SH-SY5Y (cell line): ENCODE results near the gene RPL36.

Experiments
- GATA2 ChIP-seq: IDR thresholded peaks from 2 replicates; pipeline ENCODE4 v1.6.1; 2011; ENCODE audit warnings: mild to moderate bottlenecking, low read depth, low read length
- GATA3 ChIP-seq: IDR thresholded peaks from 2 replicates; pipeline ENCODE4 v1.6.1; 2011; ENCODE audit warnings: low read depth, mild to moderate bottlenecking, low read length, moderate library complexity

The RPL36 gene

DNA sequence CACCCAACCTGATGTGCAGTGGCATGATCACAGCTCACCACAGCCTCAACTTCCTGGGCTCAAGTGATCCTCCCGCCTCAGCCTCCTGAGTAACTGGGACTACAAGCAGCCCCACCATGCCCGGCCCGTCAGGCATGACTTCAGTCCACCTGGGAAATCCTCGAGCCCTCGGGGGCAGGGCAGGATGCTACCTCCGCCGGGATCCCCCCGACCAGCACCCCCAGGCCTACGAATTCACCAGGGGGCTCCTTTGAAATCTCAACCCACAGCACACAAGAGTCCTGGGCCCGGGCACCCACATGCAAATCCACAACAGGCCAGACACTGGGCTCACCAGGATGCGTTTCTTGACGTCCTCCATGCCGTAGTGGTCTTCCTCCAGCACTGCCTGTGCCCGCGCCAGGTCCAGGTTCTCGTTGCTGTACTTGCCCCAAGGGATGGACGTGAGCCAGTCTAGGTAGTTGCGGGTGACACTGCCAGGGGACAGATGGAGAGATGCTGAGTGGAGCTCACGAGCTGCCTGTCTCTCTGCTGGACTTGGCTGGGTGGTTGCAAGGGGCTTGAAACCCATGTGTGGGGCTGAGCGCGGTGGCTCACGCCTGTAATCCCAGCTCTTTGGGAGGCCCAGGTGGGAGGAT is 10.5 kb downstream of the RPL36 start:
- no peak for TF ChIP-seq GATA2
- no peak for TF ChIP-seq GATA3

GRCh38 chr19:5703819-5704818 is 14.0 kb downstream of the RPL36 start:
- TF ChIP-seq GATA2 (no peak), GATA3 (no peak)

DNA sequence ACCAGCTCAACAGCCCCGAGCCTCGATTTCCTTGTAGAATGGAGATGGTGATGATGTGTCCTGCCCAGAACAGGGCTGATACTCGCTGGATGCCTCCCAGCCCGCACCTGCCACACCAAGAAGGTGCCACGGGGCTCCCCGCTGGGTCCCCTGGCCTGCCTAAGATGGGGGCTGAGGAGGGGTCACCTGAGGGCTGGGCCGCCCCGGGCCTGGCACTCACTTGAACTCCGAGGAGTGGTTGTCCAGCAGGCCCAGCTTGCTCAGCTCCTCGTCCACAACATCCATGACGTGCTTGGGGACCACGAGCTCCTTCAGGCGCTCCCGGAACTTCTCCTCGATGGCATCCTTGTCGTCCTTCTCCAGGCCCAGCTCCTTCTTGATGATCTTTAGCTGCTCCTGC is 15.5 kb downstream of the RPL36 start:
- TF ChIP-seq GATA2 (no peak), GATA3 (no peak)

- TF ChIP-seq GATA2 (no peak), GATA3 (no peak)
Observed at GRCh38 chr19:5706876-5707573, 16.9 kb downstream of the RPL36 start.

- no peak for TF ChIP-seq GATA2
- no peak for TF ChIP-seq GATA3
Observed at GRCh38 chr19:5707576-5708575, 17.8 kb downstream of the RPL36 start.

GRCh38 chr19:5711025-5711424 is 20.9 kb downstream of the RPL36 start:
- TF ChIP-seq GATA3 (no peak), GATA2 (no peak)

GRCh38 chr19:5711713-5712161 is 21.6 kb downstream of the RPL36 start:
- TF ChIP-seq GATA2 (no peak), GATA3 (no peak)

DNA sequence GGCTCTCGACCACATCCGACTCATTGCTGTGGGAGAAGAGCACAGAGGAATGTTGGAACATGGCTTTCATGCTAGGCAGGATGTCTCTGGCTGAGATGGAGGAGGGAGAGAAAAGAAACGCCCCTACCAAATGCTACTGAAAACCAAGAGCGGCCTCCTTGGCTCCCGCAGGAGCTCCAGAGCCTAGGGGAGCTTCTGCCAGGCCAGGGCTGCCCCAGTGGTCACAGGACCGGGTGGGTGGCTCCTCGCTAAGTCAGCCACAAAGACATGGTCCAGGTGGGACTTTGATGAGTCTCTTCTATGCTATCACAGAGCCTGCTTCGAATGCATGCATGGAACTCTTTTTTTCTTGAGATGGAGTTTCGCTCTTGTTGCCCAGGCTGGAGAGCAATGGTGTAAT is 23.1 kb downstream of the RPL36 start:
- TF ChIP-seq GATA2, result no peak
- TF ChIP-seq GATA3, result no peak

DNA sequence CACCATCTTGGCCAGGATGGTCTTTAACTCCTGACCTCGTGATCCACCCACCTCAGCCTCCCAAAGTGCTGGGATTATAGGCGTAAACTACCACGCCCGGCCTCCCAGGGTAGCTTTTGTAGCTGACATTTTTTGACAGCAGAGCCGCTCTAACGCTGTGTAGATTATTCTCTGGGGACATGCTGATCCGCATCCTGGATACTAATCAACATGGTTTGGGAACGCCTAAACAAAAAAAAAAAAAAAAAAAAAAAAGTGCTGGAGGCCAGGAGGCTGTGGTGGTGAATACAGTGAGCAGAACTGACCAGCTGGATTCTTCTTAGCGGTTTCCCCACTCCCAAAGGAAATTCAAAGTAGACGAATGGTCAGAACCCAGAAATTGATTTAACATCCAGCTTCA is 24.7 kb downstream of the RPL36 start:
- TF ChIP-seq GATA2, result no peak
- no peak for TF ChIP-seq GATA3

DNA sequence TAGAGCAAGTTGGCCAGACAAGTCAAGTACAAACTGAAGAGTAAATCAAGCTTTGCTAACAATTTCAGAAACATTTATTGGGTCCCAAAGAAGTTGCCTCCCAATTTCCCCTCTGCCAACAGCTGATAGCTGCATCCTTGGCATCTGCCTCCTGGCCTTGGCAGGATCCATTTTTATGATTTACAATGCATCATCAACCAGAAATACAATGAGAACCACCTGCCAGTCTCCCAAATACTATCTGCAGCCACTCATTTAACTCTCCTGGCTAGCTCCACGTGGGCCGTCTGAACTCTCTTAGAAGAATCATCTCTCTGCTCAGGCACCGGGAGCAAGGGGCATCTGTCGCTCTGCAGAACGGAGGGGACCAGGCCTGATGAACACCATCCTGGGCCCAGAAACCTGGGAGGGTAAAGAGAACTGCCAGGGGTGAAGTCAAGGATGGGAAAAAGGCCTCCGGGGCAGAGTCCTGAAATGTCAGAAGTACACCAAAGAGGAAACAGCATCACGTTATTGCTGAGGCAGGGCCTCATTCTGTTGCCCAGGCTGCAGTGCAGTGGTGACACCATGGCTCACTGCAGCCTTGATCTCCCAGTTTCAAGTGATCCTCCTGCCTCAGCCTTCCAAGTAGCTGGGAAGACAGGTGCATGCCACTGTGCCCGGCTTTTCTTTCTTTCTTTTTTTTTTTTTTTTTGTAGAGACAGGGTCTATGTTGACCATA is 27.3 kb downstream of the RPL36 start:
- TF ChIP-seq GATA2, result no peak
- no peak for TF ChIP-seq GATA3

GRCh38 chr19:5718037-5718578 is 28.0 kb downstream of the RPL36 start:
- TF ChIP-seq GATA3 (no peak), GATA2 (no peak)

- TF ChIP-seq GATA3 (no peak), GATA2 (no peak)
Observed at GRCh38 chr19:5718579-5719273, 28.6 kb downstream of the RPL36 start.
